Measurements from ENCODE around the gene ST3GAL3. TPM values are rescaled to one million over a fixed set of nuclear protein-coding genes. Genes with fewer than 3 reads are reported as not detected.

Gene ST3GAL3
- total and polyA plus RNA-seq, 10 of the 15 experiments (the other 5 are each of a cell fraction or from before 2014, with no cell fraction given), result 1.2 to 19.3 (median 11.0) TPM

DNA sequence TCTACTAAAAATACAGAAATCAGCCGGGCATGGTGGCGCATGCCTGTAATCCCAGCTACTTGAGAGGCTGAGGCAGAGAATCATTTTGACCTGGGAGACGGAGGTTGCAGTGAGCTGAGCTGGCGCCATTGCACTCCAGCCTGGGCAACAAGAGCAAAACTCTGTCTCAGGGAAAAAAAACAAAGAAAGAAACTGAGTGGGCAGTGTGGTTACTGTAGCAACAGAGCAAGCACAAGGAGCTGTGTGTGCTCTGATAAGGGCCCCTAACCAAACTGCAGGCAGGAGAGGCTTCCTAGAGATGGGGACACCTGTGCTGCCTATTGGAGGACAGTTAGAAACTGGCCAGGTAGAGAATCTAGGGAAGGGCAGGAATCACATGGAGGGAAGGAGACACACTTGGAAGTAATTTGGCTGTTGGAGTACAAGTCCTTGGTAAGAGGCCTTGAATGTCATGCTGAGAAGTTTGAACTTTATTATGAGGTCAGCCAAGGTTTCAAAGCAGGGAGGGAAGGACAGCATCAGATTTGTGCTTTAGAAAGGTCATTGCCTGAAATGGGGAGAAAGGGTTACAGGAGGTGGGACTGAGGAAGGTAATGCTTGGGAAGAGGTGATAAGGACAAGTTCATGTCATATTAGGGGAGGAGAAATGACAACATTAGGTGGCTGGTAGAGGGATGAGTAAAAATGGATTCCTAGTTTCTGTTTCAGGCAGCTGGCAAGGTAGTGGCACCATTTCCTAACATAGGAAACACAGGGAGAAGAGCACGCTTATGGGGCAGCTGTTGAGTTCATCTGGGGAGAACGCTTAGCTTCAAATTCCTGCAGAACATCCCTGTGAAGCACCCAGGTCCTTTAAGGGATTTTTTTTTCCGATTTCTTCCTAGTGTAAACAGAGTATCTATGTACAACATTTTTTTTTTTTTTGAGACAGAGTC lies 157.0 kb downstream of the ST3GAL3 start:
- H3K9me3 ChIP-seq (replicated peaks; ENCODE audit: control insufficient read depth, insufficient read depth, low read length), result no peaks in the 10 kb centered on the region
- no peaks in the 10 kb centered on the region for H3K27me3 ChIP-seq (replicated peaks in 1 of 2; ENCODE audit: control insufficient read depth in 2 of 2, insufficient read depth in 2 of 2, low read length in 1 of 2)
- WGBS (ENCODE audit: insufficient coverage, insufficient replicate concordance, low lambda C conversion rate, missing lambda C conversion rate), result 90% methylated on average over 6 of the region's 7 CpGs
- no peak overlapping the region for H3K27ac ChIP-seq (ENCODE audit: control insufficient read depth, insufficient read depth)
- DNase-seq (ENCODE audit: low read depth, low spot score) (no peak), ATAC-seq (peak; percentile 46; the same call in 2 of the 3 replicates), FAIRE-seq (no peak)
- no peak overlapping the region for H3K4me3 ChIP-seq
- ChIA-PET CTCF (interaction anchor here (2.4 to 4.9 kb wide), 2 partner anchors 70 to 101 kb away, joined by 10 to 20 read pairs; no protein-coding TSS in a partner anchor), POLR2A (interaction anchor here (0.7 to 1.7 kb wide), 2 partner anchors 11 to 15 kb away, joined by 3 to 4 read pairs; no protein-coding TSS in a partner anchor), RAD21 (ENCODE audit: unreplicated experiment) (interaction anchor here (1.4 to 1.5 kb wide), 2 partner anchors 15 to 101 kb away, joined by 4 to 8 read pairs; no protein-coding TSS in a partner anchor), SMC1A (ENCODE audit: uncharacterized antibody, unreplicated experiment) (interaction anchor here (0.7 to 2.0 kb wide), 2 partner anchors 12 to 101 kb away, joined by 3 to 7 read pairs; no protein-coding TSS in a partner anchor)
- TF ChIP-seq ASH2L (IDR thresholded peaks at IDR 0.05; ENCODE audit: borderline replicate concordance, low read depth) (no peak), KDM1A (IDR thresholded peaks at IDR 0.05; ENCODE audit: borderline replicate concordance) (no peak), LARP7 (IDR thresholded peaks at IDR 0.05) (no peak), HCFC1 (IDR thresholded peaks at IDR 0.05; ENCODE audit: low read length) (no peak), SMAD5 (IDR thresholded peaks at IDR 0.05; ENCODE audit: low read depth) (no peak), RAD21 (IDR thresholded peaks at IDR 0.05; ENCODE audit: insufficient read depth, low read depth, low read length) (no peak), ZSCAN29 (IDR thresholded peaks at IDR 0.05) (no peak), RCOR1 (conservative IDR thresholded peaks at IDR 0.05; ENCODE audit: low read depth, low read length) (no peak), HDAC2 (IDR thresholded peaks at IDR 0.05) (no peak), RAD51 (IDR thresholded peaks at IDR 0.05) (no peak), SRF (IDR thresholded peaks at IDR 0.05; ENCODE audit: low read depth in 2 of 2, low read length in 2 of 2) (no peak), CREB1 (IDR thresholded peaks at IDR 0.05; ENCODE audit: low read depth) (no peak)
- in situ Hi-C loops (cut with MboI) (no loop called here), intact Hi-C loops (cut with micrococcal nuclease; ENCODE audit: unreplicated experiment) (no loop called here)
- H3K79me2 ChIP-seq (ENCODE audit: control insufficient read depth, insufficient read depth, low read length), result no peaks in the 10 kb centered on the region
- no TSS peak for BruUV-seq (replicated peaks)
- H3K36me3 ChIP-seq (ENCODE audit: control insufficient read depth in 2 of 2, insufficient read depth in 2 of 2, low read length in 1 of 2), result peaks cover 0 to 1% of the 10 kb centered on the region in 2 experiments; a peak in 1 of 4 replicates
- no peak overlapping the region for H2AFZ ChIP-seq (ENCODE audit: control insufficient read depth, low read depth, low read length)
- H3K9ac ChIP-seq (ENCODE audit: control insufficient read depth, insufficient read depth, low read length), result no peak overlapping the region
- H3K4me1 ChIP-seq (ENCODE audit: control insufficient read depth, insufficient read depth, low read length), result peaks cover 11% of the 10 kb centered on the region; the same call in 1 of the 2 replicates
- H4K20me1 ChIP-seq (ENCODE audit: control insufficient read depth, insufficient read depth), result no peaks in the 10 kb centered on the region
- H3K4me2 ChIP-seq (ENCODE audit: control insufficient read depth, insufficient read depth), result no peak overlapping the region

Measured in GM12878 (cell line).